GM21737 (cell line): Measurements from ENCODE around the gene MALRD1.

ENCODE experiments used
- ATAC-seq: cut with Tn5 transposase; IDR thresholded peaks from one replicate; pipeline ENCODE4 v1.9.1; 2021; ENCODE audit warnings: mild to moderate bottlenecking, moderate library complexity; ENCODE audit not compliant: unreplicated experiment

MALRD1 gene

GRCh38 chr10:19048489-19048888 is at the start of gene MALRD1:
TSS of gene MALRD1 (plus strand) at chr10:19048801. CDS start at chr10:19048939, 138 bp downstream.
- no peak for ATAC-seq

- ATAC-seq, result no peak
Observed at GRCh38 chr10:19003341-19003740, 45.3 kb upstream of the MALRD1 start.

GRCh38 chr10:19012111-19012510 is 36.5 kb upstream of the MALRD1 start:
- no peak for ATAC-seq

- ATAC-seq, result no peak
Observed at GRCh38 chr10:19014034-19014433, 34.6 kb upstream of the MALRD1 start.

DNA sequence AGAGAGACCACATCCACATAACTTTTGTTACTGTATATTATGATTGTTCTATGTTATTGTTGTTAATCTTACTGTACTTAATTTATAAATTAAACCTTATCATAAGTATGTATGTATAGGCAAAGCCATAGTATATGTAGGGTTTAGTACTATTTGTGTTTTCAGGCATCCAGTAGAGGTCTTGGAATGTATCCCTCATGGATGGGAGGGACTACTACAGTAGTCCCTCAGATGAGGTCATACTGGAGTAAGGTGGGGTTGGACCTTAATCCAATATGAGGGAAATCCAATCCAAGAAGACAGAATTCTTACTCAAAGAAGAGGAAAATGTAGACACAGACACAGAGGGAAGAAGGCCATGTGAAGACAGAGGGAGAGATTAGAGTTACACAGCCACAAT is 34.1 kb upstream of the MALRD1 start:
- no peak for ATAC-seq

GRCh38 chr10:19017116-19017890 is 31.3 kb upstream of the MALRD1 start:
- ATAC-seq, result no peak

GRCh38 chr10:19021162-19021561 is 27.4 kb upstream of the MALRD1 start:
- ATAC-seq, result no peak

- ATAC-seq, result no peak
Observed at GRCh38 chr10:19024611-19025010, 24.0 kb upstream of the MALRD1 start.

DNA sequence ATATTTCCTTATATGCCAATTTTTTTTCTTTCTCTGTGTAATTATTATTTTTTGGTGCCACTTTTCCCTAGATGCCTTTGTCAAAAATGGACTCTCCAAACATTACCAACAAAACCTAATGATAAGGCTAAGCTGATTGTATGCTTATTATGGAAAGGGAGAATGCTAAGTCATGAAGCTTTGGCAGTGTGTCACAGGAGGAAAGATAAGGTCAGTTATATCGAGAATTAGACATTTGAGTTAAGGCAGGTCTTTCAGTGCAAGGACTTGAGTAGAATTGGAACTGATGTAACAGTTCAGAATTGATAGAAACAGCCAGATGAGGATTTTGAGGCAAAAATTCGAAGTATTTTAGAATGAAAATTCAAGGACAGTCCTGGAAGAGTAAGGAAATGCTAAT is 16.8 kb upstream of the MALRD1 start:
- ATAC-seq, result no peak

- no peak for ATAC-seq
Observed at GRCh38 chr10:19033741-19034140, 14.9 kb upstream of the MALRD1 start.

GRCh38 chr10:19041171-19041570 is 7.4 kb upstream of the MALRD1 start:
- no peak for ATAC-seq

- no peak for ATAC-seq
Observed at GRCh38 chr10:19043431-19043830, 5.2 kb upstream of the MALRD1 start.

GRCh38 chr10:19046679-19047078 is 1.9 kb upstream of the MALRD1 start:
- ATAC-seq, result no peak

DNA sequence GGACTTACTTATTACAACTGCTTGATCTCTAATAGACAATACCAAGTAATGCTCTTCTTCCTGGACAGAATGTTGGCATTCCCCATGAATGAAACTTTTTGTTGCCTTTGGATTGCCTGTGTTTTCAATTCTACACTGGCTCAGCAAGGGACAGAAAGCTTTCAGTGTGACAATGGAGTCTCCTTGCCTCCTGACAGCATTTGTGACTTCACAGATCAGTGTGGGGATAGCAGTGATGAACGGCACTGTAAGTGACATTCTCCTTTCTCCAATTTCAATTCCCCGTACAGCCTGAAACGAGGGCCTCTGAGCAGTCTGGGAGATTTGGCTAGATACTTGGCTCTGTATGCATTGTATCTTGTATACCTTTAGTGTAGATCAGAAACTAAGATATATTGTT is 290 bp downstream of the MALRD1 start:
- ATAC-seq, result no peak

GRCh38 chr10:19049567-19049966 is 966 bp downstream of the MALRD1 start:
- no peak for ATAC-seq

DNA sequence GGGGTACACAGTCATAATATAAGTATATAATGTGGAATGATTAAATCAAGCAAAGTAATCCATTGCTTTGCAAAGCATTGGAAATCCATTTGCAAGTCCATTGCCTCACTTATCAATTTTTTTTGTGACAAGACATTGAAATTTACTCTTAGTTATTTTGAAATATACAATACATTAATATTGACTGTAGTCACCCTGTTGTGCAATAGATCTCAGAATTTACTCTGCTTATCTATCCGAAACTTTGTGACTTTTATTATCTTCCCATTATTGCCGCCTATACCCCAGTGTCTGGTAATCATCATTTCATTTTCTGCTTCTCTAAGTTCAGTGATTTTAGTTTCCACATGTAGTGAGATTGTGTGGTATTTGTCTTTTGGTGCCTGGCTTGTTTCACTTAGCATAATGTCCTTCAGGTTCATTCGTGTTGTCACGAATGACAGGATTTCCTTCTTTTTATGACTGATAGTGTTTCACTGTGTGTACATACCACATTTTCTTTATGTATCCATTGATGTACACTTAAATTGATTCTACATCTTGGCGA is 5.8 kb downstream of the MALRD1 start:
- no peak for ATAC-seq

- ATAC-seq, result no peak
Observed at GRCh38 chr10:19058046-19058445, 9.4 kb downstream of the MALRD1 start.

- ATAC-seq, result no peak
Observed at GRCh38 chr10:19063986-19064385, 15.4 kb downstream of the MALRD1 start.

DNA sequence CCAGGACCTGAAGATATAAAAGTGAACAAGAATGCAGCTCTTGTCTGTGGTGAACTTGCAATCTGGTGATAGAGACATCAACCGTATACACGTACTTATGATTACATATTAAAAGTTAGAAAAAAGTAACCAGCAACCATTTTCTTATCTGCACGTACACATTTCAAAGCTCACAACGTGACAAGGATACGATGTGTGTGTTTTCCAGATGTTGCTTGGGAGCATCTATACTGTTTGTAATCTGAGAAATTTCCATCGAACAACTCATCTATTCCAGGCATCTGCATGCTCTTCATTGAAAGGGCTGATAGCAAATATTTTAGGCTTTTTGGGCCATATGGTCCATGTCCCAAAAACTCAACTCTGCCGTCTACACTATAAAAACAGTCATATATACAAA is 23.3 kb downstream of the MALRD1 start:
- ATAC-seq, result no peak

DNA sequence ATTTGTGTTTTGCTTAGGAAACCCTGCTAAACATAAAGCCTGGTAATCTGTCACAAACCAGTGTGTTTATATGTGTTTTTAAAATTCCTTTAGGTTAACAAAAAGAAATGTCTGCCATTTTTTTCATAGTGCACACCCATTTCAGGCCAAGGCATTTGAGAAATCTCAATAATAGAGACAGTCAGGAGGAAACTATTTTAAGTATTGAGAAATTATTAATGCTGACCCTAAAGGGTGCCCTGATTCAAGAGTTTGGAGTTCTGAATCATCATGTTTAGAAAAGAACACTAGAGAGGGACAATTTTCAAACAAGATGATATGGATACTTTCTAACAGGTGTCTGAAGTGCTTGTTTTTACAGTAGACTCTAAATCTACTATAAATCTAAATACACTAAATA is 28.7 kb downstream of the MALRD1 start:
- ATAC-seq, result no peak

GRCh38 chr10:19096501-19097073 is 48.0 kb downstream of the MALRD1 start:
- no peak for ATAC-seq

- ATAC-seq, result no peak
Observed at GRCh38 chr10:19097151-19097550, 48.5 kb downstream of the MALRD1 start.
